Thyroid gland (tissue), 4 donors: Measurements from ENCODE around the gene KRT1. TPM values are rescaled to one million over a fixed set of nuclear protein-coding genes. Genes with fewer than 3 reads are reported as not detected.

Source experiments
- DNase-seq, 2 donors: peaks; one replicate each; pipeline ENCODE4 v3.0.0-alpha.2; 2019
- H3K27ac ChIP-seq, 3 donors: fragments of 200-600 bp; sonication (generic); 1 replicate in 2 of 3; 2 replicates in 1 of 3; pipeline ENCODE4 v1.5.1; 2016 to 2019; ENCODE audit warnings: mild to moderate bottlenecking in 1 of 3, moderate library complexity in 1 of 3
- H3K27me3 ChIP-seq: fragments of 200-600 bp; sonication (generic); one replicate; pipeline ENCODE4 v1.5.1; 2019
- H3K36me3 ChIP-seq, 2 donors: fragments of 200-600 bp; sonication (generic); one replicate each; pipeline ENCODE4 v1.5.1; 2016 to 2019
- H3K4me1 ChIP-seq, 2 donors: fragments of 200-600 bp; sonication (generic); one replicate each; pipeline ENCODE4 v1.5.1; 2017 to 2019
- H3K4me3 ChIP-seq, 3 donors: fragments of 200-600 bp; sonication (generic); replicated peaks in 1 of 3; 1 replicate in 2 of 3; 2 replicates in 1 of 3; pipeline ENCODE4 v1.5.1; 2016; ENCODE audit warnings: mild to moderate bottlenecking in 1 of 3
- H3K9me3 ChIP-seq: fragments of 200-600 bp; sonication (generic); one replicate; pipeline ENCODE4 v1.5.1; 2017
- POLR2A ChIP-seq, 2 donors: fragments of 450-650 bp; IDR thresholded peaks; one replicate each; pipeline ENCODE4 v1.6.1; 2017; ENCODE audit warnings: antibody characterized with exemption in 2 of 2, mild to moderate bottlenecking in 2 of 2, moderate library complexity in 1 of 2
- WGBS, 2 donors: methylation state at CpG; one replicate each; pipeline ENCODE4 v1.1.5; 2017; 5-methylcytosine and 5-hydroxymethylcytosine counted together
- intact Hi-C: fragments of 100-400 bp; cut with DNase I; formaldehyde crosslinking; loops from one replicate; pipeline ENCODE4 v1.15.1; 2023
- total RNA-seq, 4 donors: library from RNA; depleted of rRNA; stranded (reverse); fragments of >200 nt; gene quantifications; one replicate each; pipeline ENCODE4 v1.2.3, GENCODE V29; 2016
- TF ChIP-seq, protein P1 (sequence below), 6 experiments: fragments of 200-600 bp in 3 of 6; fragments of 450-650 bp in 3 of 6; sonication (generic) in 3 of 6; IDR thresholded peaks; one replicate each; pipeline ENCODE4 v1.5.1; 2016 to 2019; ENCODE audit warnings: antibody characterized with exemption in 6 of 6, mild to moderate bottlenecking in 2 of 6, inconsistent platforms in 1 of 6, moderate library complexity in 1 of 6

KRT1 gene
- total RNA-seq, 4 donors from 2014 or later: 2.8 TPM; not detected in 3

DNA sequence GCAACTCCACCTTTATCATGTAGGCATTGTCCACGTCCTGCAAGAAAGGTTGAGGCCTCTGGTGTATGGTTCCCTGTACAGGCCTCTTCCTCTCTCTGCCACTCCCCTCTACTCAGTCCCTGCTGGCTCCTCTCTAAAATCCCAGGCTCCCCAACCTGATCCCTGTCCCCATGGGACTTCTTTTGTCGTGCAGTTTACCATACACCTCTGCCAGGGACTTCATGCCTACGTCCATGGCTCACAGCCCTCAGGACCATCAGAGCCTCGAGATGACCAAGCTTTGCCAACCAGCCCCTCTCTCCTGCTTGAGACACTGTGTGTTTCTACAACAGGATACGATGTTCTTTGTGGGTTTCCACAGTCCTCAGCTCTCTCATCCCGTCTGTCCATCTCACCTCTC is 31.1 kb downstream of the KRT1 start:
- no peak overlapping the region for H3K27ac ChIP-seq
- no peaks in the 10 kb centered on the region for H3K36me3 ChIP-seq
- 81 to 88% methylated on average over 6 of the region's 6 CpGs for WGBS, 2 donors
- no peak for DNase-seq
- no peak overlapping the region for H3K4me3 ChIP-seq
- H3K4me1 ChIP-seq: peaks cover 0 to 6% of the 10 kb centered on the region in 2 donors
- no peaks in the 10 kb centered on the region for H3K27me3 ChIP-seq
- intact Hi-C loops: no loop called here
- no peak for TF ChIP-seq POLR2A (IDR thresholded peaks at IDR 0.05)
- TF ChIP-seq, protein P1, sequence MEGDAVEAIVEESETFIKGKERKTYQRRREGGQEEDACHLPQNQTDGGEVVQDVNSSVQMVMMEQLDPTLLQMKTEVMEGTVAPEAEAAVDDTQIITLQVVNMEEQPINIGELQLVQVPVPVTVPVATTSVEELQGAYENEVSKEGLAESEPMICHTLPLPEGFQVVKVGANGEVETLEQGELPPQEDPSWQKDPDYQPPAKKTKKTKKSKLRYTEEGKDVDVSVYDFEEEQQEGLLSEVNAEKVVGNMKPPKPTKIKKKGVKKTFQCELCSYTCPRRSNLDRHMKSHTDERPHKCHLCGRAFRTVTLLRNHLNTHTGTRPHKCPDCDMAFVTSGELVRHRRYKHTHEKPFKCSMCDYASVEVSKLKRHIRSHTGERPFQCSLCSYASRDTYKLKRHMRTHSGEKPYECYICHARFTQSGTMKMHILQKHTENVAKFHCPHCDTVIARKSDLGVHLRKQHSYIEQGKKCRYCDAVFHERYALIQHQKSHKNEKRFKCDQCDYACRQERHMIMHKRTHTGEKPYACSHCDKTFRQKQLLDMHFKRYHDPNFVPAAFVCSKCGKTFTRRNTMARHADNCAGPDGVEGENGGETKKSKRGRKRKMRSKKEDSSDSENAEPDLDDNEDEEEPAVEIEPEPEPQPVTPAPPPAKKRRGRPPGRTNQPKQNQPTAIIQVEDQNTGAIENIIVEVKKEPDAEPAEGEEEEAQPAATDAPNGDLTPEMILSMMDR (IDR thresholded peaks at IDR 0.05): no peak
- H3K9me3 ChIP-seq: no peaks in the 10 kb centered on the region

DNA sequence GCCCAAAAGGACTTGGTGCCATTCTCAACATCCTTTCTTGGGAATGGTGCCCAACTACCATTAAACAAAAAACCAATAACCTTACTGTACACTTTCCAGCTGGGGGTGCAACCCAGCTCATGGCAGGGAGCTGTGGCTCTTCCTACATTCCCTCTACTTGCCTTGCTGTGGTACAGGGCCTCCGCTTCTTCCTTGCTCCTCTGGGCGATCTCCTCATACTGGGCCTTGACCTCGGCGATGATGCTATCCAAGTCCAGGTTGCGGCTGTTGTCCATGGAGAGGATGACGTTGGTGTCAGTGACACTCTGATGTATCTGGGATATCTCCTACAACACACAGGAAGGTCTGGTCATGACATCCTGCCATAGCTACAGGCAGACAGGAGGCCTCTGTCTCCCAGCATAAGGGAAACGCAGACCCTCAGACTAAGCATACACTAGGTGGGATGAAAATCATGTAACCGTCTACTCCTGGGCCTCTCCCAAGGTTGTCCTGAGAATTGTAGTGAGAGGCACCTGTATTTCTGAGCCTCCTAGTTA is 32.1 kb downstream of the KRT1 start:
- H3K4me3 ChIP-seq: no peak overlapping the region
- H3K27ac ChIP-seq: no peak overlapping the region
- no peaks in the 10 kb centered on the region for H3K27me3 ChIP-seq
- TF ChIP-seq, protein P1 (IDR thresholded peaks at IDR 0.05): no peak
- TF ChIP-seq POLR2A (IDR thresholded peaks at IDR 0.05): no peak
- 96% methylated on average over 8 of the region's 8 CpGs for WGBS, 2 donors
- intact Hi-C loops: no loop called here
- no peaks in the 10 kb centered on the region for H3K9me3 ChIP-seq
- H3K4me1 ChIP-seq: peaks cover 0 to 6% of the 10 kb centered on the region in 2 donors
- DNase-seq: no peak
- no peaks in the 10 kb centered on the region for H3K36me3 ChIP-seq

DNA sequence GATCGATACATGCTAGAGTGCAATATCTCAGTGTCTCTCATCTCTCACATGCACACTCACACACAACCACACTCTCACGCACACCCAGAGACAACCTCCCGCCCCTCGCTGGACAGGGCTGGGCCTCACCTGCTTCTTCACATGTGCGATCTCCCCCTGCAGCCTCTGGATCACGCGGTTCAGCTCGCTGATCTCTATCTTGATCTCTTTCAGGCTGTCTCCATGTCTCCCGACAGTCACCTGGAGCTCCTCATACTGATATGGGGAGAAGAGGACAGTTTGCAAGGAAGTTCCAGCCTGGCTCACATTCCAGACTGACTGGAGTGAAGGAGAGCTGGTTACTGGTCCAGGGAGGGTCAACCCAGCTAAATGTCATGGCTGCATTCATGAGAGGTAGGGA is 32.6 kb downstream of the KRT1 start:
- H3K27ac ChIP-seq: no peak overlapping the region
- H3K4me3 ChIP-seq: no peak overlapping the region
- DNase-seq: no peak
- TF ChIP-seq, protein P1 (IDR thresholded peaks at IDR 0.05): no peak
- H3K36me3 ChIP-seq: no peaks in the 10 kb centered on the region
- peaks cover 0 to 6% of the 10 kb centered on the region in 2 donors for H3K4me1 ChIP-seq
- 94% methylated on average over 9 of the region's 9 CpGs for WGBS, 2 donors
- H3K27me3 ChIP-seq: no peaks in the 10 kb centered on the region
- intact Hi-C loops: no loop called here
- H3K9me3 ChIP-seq: no peaks in the 10 kb centered on the region

DNA sequence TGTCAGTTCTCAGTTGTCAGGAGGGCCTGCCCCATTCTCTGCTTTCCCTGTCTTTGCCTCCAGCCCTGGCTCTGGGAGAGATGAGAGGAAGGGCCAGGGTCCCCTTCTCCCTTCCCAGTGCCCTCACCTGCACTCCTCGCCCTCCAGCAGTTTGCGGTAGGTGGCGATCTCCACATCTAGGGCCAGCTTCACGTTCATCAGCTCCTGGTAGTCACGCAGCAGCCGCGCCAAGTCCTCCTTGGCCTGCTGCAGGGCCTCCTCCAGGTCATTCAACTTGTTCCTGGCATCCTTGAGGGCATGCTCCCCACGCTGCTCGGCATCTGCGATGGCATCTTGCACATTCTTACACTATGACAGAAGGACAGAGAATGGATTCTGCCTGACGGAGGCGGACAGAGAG is 33.6 kb downstream of the KRT1 start:
- WGBS, 2 donors: 90 to 92% methylated on average over 12 of the region's 12 CpGs
- no peak for DNase-seq
- H3K27me3 ChIP-seq: no peaks in the 10 kb centered on the region

DNA sequence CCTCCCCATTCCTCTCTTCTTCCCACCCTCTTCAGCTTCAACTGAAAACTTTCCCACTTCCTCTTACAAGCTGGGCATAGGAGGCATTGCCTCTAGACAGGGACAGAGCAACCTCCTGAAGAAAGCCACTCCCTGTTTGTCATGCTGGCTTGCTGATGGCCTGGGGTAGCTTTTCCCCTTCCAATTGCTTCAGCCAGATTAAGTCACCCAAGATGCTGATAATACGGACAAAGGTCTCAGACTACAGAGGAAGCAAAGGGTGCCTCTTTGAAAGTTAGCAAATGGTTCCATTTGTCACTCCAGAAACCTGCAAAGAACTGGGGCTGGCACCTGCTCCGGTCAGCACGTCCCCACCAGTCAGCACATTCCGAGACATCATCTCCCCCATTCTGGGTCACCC is 34.2 kb downstream of the KRT1 start:
- H3K36me3 ChIP-seq: no peaks in the 10 kb centered on the region
- H3K4me1 ChIP-seq: peaks cover 0 to 6% of the 10 kb centered on the region in 2 donors
- DNase-seq: no peak
- no peaks in the 10 kb centered on the region for H3K27me3 ChIP-seq
- H3K9me3 ChIP-seq: no peaks in the 10 kb centered on the region
- H3K4me3 ChIP-seq: no peak overlapping the region
- H3K27ac ChIP-seq: no peak overlapping the region
- WGBS, 2 donors: 92 to 97% methylated on average over 4 of the region's 4 CpGs
- intact Hi-C loops: no loop called here
- TF ChIP-seq, protein P1 (IDR thresholded peaks at IDR 0.05): no peak
- TF ChIP-seq POLR2A (IDR thresholded peaks at IDR 0.05): no peak

More for the DNA sequence above, 33.6 kb downstream of the KRT1 start:
- no peak overlapping the region for H3K27ac ChIP-seq
- H3K9me3 ChIP-seq: no peaks in the 10 kb centered on the region
- intact Hi-C loops: no loop called here
- H3K36me3 ChIP-seq: no peaks in the 10 kb centered on the region
- H3K4me3 ChIP-seq: no peak overlapping the region
- peaks cover 0 to 6% of the 10 kb centered on the region in 2 donors for H3K4me1 ChIP-seq
- TF ChIP-seq POLR2A (IDR thresholded peaks at IDR 0.05): no peak
- TF ChIP-seq, protein P1 (IDR thresholded peaks at IDR 0.05): no peak
